Smooth muscle cell (in vitro differentiated cells): ENCODE results near the gene APLP2. TPM values are rescaled to one million over a fixed set of nuclear protein-coding genes. Genes with fewer than 3 reads are reported as not detected.

ENCODE experiments used
- DNase-seq: peaks from one replicate; lab custom pipeline; 2025; ENCODE audit not compliant: unreplicated experiment; lab: John Stamatoyannopoulos, UW
- H2AFZ ChIP-seq: fragments of 200-600 bp; sonication (generic); 2 replicates; pipeline ENCODE4 v1.6.0; 2016; ENCODE audit warnings: antibody characterized with exemption, low read depth, mild to moderate bottlenecking
- H3F3A ChIP-seq: fragments of 200-600 bp; sonication (generic); 2 replicates; pipeline ENCODE4 v1.6.0; 2017; ENCODE audit warnings: antibody characterized with exemption, low read depth
- H3K27ac ChIP-seq: fragments of 200-600 bp; sonication (generic); 2 replicates; pipeline ENCODE4 v1.5.1; 2016; ENCODE audit warnings: low read depth, mild to moderate bottlenecking
- H3K27me3 ChIP-seq: fragments of 200-600 bp; sonication (generic); 2 replicates; pipeline ENCODE4 v1.6.1; 2016; ENCODE audit warnings: low read depth, mild to moderate bottlenecking
- H3K36me3 ChIP-seq: fragments of 200-600 bp; sonication (generic); 2 replicates; pipeline ENCODE4 v1.5.1; 2016; ENCODE audit warnings: low read depth
- H3K4me1 ChIP-seq: fragments of 200-600 bp; sonication (generic); 2 replicates; pipeline ENCODE4 v1.5.1; 2016; ENCODE audit warnings: low read depth
- H3K4me2 ChIP-seq: fragments of 200-600 bp; sonication (generic); 2 replicates; pipeline ENCODE4 v1.6.0; 2016; ENCODE audit warnings: mild to moderate bottlenecking
- H3K4me3 ChIP-seq: fragments of 200-600 bp; sonication (generic); 2 replicates; pipeline ENCODE4 v1.5.1; 2016; ENCODE audit warnings: mild to moderate bottlenecking
- H3K79me2 ChIP-seq: fragments of 200-600 bp; sonication (generic); 2 replicates; pipeline ENCODE4 v1.6.0; 2016; ENCODE audit warnings: low read depth, mild to moderate bottlenecking
- H3K9ac ChIP-seq: fragments of 200-600 bp; sonication (generic); 2 replicates; pipeline ENCODE4 v1.6.0; 2016; ENCODE audit warnings: low read depth
- H3K9me3 ChIP-seq: fragments of 200-600 bp; sonication (generic); replicated peaks from 2 replicates; pipeline ENCODE4 v1.5.1; 2016; ENCODE audit warnings: low read depth
- H4K20me1 ChIP-seq: fragments of 200-600 bp; sonication (generic); 2 replicates; pipeline ENCODE4 v1.6.0; 2016; ENCODE audit warnings: low read depth
- WGBS: methylation state at CpG from one replicate; pipeline ENCODE4 v1.1.7; 2016; ENCODE audit warnings: low lambda C conversion rate; 5-methylcytosine and 5-hydroxymethylcytosine counted together
- polyA plus RNA-seq: library from polyadenylated mRNA; unstranded; fragments of >200 nt; fragmentation: Nextera tagmentation; extraction: Ambion mirVana; gene quantifications from 2 replicates; pipeline ENCODE4 v1.2.1, GENCODE V29; 2016
- total RNA-seq: library from RNA; depleted of rRNA; stranded (reverse); fragments of >200 nt; gene quantifications from 2 replicates; pipeline ENCODE4 v1.2.3, GENCODE V29; 2014
- TF ChIP-seq, protein P1 (sequence below): fragments of 200-600 bp; sonication (generic); IDR thresholded peaks from 2 replicates; pipeline ENCODE4 v1.5.1; 2017; ENCODE audit warnings: borderline replicate concordance, mild to moderate bottlenecking, antibody characterized with exemption; ENCODE audit not compliant: insufficient read depth, poor library complexity, severe bottlenecking

Gene APLP2
- total and polyA plus RNA-seq, 2 experiments from 2014 or later, result 121 to 146 TPM

DNA sequence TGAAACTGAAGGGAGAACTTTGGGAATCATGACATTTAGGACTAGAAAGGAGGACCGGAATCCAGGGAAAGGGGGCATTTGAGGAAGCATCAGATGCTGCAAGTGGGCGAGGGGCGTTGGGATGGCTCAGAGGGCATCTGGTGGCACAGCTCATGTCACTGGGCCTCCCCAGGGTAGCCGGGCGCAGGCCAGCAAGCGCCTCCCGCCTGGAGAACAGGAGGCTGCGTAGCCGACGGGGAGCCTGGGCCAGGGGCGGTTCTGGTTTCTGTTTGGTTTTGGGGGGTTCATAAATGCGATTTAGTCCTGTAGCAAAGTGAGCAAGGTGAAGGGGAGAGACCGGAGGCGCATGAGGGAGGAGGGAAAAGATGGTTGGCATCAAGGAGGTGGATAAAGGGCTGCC lies 89.4 kb downstream of the APLP2 start:
- Histone ChIP-seq H3K27ac (no peak overlapping the region), H3F3A (peaks cover 2% of the 10 kb centered on the region), H3K9ac (no peak overlapping the region), H3K27me3 (peaks cover 52% of the 10 kb centered on the region), H3K4me1 (peaks cover 9% of the 10 kb centered on the region), H2AFZ (no peak overlapping the region), H3K4me2 (peak overlapping the region; percentile 82), H3K9me3 (no peaks in the 10 kb centered on the region), H3K79me2 (no peaks in the 10 kb centered on the region), H3K4me3 (peak overlapping the region; percentile 49), H3K36me3 (no peaks in the 10 kb centered on the region), H4K20me1 (peaks cover 4% of the 10 kb centered on the region)
- WGBS, result 83% methylated on average over 13 of the region's 14 CpGs
- DNase-seq, result no peak
- TF ChIP-seq, protein P1, sequence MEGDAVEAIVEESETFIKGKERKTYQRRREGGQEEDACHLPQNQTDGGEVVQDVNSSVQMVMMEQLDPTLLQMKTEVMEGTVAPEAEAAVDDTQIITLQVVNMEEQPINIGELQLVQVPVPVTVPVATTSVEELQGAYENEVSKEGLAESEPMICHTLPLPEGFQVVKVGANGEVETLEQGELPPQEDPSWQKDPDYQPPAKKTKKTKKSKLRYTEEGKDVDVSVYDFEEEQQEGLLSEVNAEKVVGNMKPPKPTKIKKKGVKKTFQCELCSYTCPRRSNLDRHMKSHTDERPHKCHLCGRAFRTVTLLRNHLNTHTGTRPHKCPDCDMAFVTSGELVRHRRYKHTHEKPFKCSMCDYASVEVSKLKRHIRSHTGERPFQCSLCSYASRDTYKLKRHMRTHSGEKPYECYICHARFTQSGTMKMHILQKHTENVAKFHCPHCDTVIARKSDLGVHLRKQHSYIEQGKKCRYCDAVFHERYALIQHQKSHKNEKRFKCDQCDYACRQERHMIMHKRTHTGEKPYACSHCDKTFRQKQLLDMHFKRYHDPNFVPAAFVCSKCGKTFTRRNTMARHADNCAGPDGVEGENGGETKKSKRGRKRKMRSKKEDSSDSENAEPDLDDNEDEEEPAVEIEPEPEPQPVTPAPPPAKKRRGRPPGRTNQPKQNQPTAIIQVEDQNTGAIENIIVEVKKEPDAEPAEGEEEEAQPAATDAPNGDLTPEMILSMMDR, result no peak

DNA sequence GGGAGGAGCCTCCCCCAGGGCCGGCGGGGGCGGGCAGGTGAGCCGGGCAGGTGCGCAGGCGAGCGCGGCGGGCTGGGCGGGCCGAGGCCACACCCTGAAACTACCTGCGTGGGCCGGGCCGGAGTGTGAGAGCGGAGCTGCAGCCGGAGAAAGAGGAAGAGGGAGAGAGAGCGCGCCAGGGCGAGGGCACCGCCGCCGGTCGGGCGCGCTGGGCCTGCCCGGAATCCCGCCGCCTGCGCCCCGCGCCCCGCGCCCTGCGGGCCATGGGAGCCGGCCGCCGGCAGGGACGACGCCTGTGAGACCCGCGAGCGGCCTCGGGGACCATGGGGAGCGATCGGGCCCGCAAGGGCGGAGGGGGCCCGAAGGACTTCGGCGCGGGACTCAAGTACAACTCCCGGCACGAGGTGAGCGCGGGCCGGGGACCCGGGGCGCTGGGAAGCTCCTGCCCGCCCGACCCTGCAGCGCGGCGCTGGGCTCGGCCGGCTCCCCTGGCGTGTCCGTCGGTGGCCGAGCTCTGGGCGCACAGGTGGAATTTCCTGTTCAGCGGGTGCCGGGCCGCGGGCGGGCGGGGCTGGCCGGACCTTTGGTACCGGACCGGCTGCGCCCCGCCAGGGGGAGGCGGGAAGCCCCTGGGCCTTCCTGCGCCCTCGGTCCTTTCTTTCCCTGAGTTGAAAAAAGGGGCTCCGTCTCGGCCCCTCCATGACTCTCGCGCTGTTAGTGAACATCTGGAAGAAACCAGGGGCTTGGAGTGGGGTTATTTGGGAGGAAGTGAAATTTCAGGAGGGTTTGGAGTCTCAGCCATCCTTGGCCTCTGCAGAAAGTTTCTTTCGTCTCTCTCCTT lies 90.2 kb downstream of the APLP2 start, which contains the start of gene ST14:
TSS of gene ST14 (plus strand) at position 126 of the 841 bp plus-strand sequence. CDS start at position 324, 198 bp downstream.
- no peaks in the 10 kb centered on the region for H3K9me3 ChIP-seq
- H2AFZ ChIP-seq, result no peak within 1 kb of the TSS
- 3% methylated on average over 31 of the region's 89 CpGs for WGBS
- peak within 1 kb of the TSS; percentile 82 for H3K4me2 ChIP-seq
- H3K36me3 ChIP-seq, result no peaks in the 10 kb centered on the region
- peaks cover 9% of the 10 kb centered on the region for H3K4me1 ChIP-seq
- peaks cover 52% of the 10 kb centered on the region for H3K27me3 ChIP-seq
- TF ChIP-seq, protein P1, result no peak
- H4K20me1 ChIP-seq, result peaks cover 4% of the 10 kb centered on the region
- DNase-seq, result no peak
- H3K79me2 ChIP-seq, result no peaks in the 10 kb centered on the region
- H3K4me3 ChIP-seq, result peak within 1 kb of the TSS; percentile 49
- no peak within 1 kb of the TSS for H3K9ac ChIP-seq
- H3K27ac ChIP-seq, result no peak within 1 kb of the TSS
- peaks cover 2% of the 10 kb centered on the region for H3F3A ChIP-seq

GRCh38 chr11:130160498-130161155 lies 90.9 kb downstream of the APLP2 start:
- TF ChIP-seq, protein P1, result no peak
- no peaks in the 10 kb centered on the region for H3K9me3 ChIP-seq
- H2AFZ ChIP-seq, result no peak overlapping the region
- peaks cover 4% of the 10 kb centered on the region for H4K20me1 ChIP-seq
- H3K9ac ChIP-seq, result no peak overlapping the region
- H3F3A ChIP-seq, result peaks cover 2% of the 10 kb centered on the region
- H3K27ac ChIP-seq, result no peak overlapping the region
- WGBS, result 52% methylated on average over 19 of the region's 19 CpGs
- DNase-seq, result no peak
- peak overlapping the region; percentile 49 for H3K4me3 ChIP-seq
- H3K4me2 ChIP-seq, result peak overlapping the region; percentile 82
- H3K27me3 ChIP-seq, result peaks cover 52% of the 10 kb centered on the region
- no peaks in the 10 kb centered on the region for H3K79me2 ChIP-seq
- peaks cover 9% of the 10 kb centered on the region for H3K4me1 ChIP-seq
- no peaks in the 10 kb centered on the region for H3K36me3 ChIP-seq
